A673 (cell line): ENCODE results near the gene ZC3HAV1. TPM values are rescaled to one million over a fixed set of nuclear protein-coding genes. Genes with fewer than 3 reads are reported as not detected.
"Not testable (repeated sequence)": the region's sequence is repeated elsewhere in the genome, so short reads cannot be mapped to it uniquely, and the experiment has no call there.

Experiments
- BruUV-seq: library from RNA; stranded (reverse); fragments of 400-500 nt; replicated peaks from 2 replicates; lab custom pipeline; 2021; lab: Mats Ljungman, UMichigan
- CTCF ChIA-PET: fragments of 300-600 bp; sonication (Branson Sonifier 250); formaldehyde crosslinking; loops from one replicate; lab custom pipeline; 2022; ENCODE audit warnings: antibody characterized with exemption; lab: Charles Lee
- POLR2A ChIA-PET: fragments of 300-600 bp; sonication (Branson Sonifier 250); formaldehyde crosslinking; loops from one replicate; lab custom pipeline; 2022; ENCODE audit warnings: antibody characterized with exemption; ENCODE audit not compliant: low non-redundant PET; lab: Charles Lee
- DNase-seq: peaks from one replicate; pipeline ENCODE4 v3.0.0-alpha.2; 2015; ENCODE audit warnings: low spot score
- H3K27ac ChIP-seq: fragments of 200-600 bp; sonication (generic); 2 replicates; pipeline ENCODE4 v1.5.1; 2016; ENCODE audit warnings: mixed run types, low read depth, mild to moderate bottlenecking, mixed read lengths, antibody characterized with exemption, low read length; ENCODE audit not compliant: poor library complexity, severe bottlenecking
- H3K27me3 ChIP-seq: fragments of 200-600 bp; sonication (generic); replicated peaks from 2 replicates; pipeline ENCODE4 v1.6.1; 2017; ENCODE audit warnings: mixed run types, low read depth, mild to moderate bottlenecking, mixed read lengths, antibody characterized with exemption, low read length; ENCODE audit not compliant: insufficient read depth, poor library complexity
- H3K36me3 ChIP-seq: fragments of 200-600 bp; sonication (generic); 2 replicates; pipeline ENCODE4 v1.6.1; 2016; ENCODE audit warnings: mixed run types, mild to moderate bottlenecking, mixed read lengths, antibody characterized with exemption, low read length; ENCODE audit not compliant: insufficient read depth, poor library complexity, severe bottlenecking
- H3K4me1 ChIP-seq: fragments of 200-600 bp; sonication (generic); 2 replicates; pipeline ENCODE4 v1.6.1; 2017; ENCODE audit warnings: mixed run types, mild to moderate bottlenecking, mixed read lengths, antibody characterized with exemption, low read length; ENCODE audit not compliant: insufficient read depth, poor library complexity, severe bottlenecking
- H3K4me3 ChIP-seq: fragments of 200-600 bp; sonication (generic); 2 replicates; pipeline ENCODE4 v1.5.1; 2016; ENCODE audit warnings: low read depth, mixed run types, mild to moderate bottlenecking, mixed read lengths, low read length; ENCODE audit not compliant: poor library complexity, severe bottlenecking
- H3K9me3 ChIP-seq: fragments of 200-600 bp; sonication (generic); 2 replicates; pipeline ENCODE4 v1.6.1; 2016; ENCODE audit warnings: mixed run types, low read depth, mild to moderate bottlenecking, mixed read lengths, antibody characterized with exemption, low read length; ENCODE audit not compliant: poor library complexity, severe bottlenecking
- CTCF ChIP-seq: fragments of 300-800, 200-600 bp; sonication (generic); conservative IDR thresholded peaks from 2 replicates; pipeline ENCODE4 v1.5.1; 2017; ENCODE audit warnings: low read depth, mild to moderate bottlenecking, antibody characterized with exemption, low read length, moderate library complexity, mixed read lengths
- EZH2 ChIP-seq: fragments of 200-600 bp; sonication (generic); IDR thresholded peaks from 2 replicates; pipeline ENCODE4 v1.6.1; 2017; ENCODE audit warnings: borderline replicate concordance, low read depth, mild to moderate bottlenecking, mixed read lengths, antibody characterized with exemption, low read length; ENCODE audit not compliant: poor library complexity, severe bottlenecking
- intact Hi-C: fragments of 100-400 bp; cut with micrococcal nuclease; formaldehyde crosslinking; loops from one replicate; pipeline ENCODE4 v1.10.0; 2022; ENCODE audit not compliant: unreplicated experiment
- total RNA-seq: library from RNA; stranded (reverse); gene quantifications from 2 replicates; pipeline ENCODE4 v1.2.3, GENCODE V29; 2021

Gene ZC3HAV1
- total RNA-seq, 1 experiment from 2014 or later = 16.9 TPM

DNA sequence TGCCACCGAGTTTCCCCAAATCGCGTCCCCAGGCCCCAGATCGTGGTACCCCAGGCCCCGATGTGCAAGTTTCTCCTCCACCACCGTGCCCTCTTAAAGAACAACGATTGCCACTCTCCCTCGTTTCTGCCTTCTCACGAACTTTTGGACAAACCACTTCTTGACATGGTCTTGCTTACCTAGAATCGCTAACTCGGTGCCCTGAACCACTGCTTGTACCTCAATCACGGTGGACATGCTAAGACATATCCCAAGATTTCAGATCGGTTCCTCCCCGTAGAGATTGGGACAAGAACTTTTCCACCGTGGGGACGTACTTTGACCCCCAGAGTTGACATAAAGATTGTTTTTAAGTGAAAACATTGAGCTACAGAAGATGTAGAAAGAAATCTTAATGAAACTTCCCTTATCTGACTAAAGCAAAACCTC is 477 bp upstream of the ZC3HAV1 start:
- ChIA-PET POLR2A (no interaction called here), CTCF (interaction anchor here (0.6 kb wide), 1 partner anchor 52 kb away, joined by 3 read pairs; no protein-coding TSS in a partner anchor)
- intact Hi-C loops = no loop called here
- BruUV-seq = no TSS peak
- Histone ChIP-seq H3K9me3 (no peaks in the 10 kb centered on the region), H3K27me3 (no peaks in the 10 kb centered on the region), H3K27ac (peak overlapping the region; percentile 76), H3K4me3 (peak overlapping the region; percentile 91), H3K36me3 (no peaks in the 10 kb centered on the region), H3K4me1 (peaks cover 7% of the 10 kb centered on the region)
- TF ChIP-seq EZH2 = no peak
- no peak for TF ChIP-seq CTCF
- no peak for DNase-seq

- POLR2A ChIA-PET = no interaction called here
- H3K27ac ChIP-seq = peak overlapping the region; percentile 76
- no peaks in the 10 kb centered on the region for H3K9me3 ChIP-seq
- CTCF ChIA-PET = no interaction called here
- no TSS peak for BruUV-seq
- H3K27me3 ChIP-seq = no peaks in the 10 kb centered on the region
- DNase-seq = peak; percentile 29
- intact Hi-C loops = no loop called here
- peak overlapping the region; percentile 91 for H3K4me3 ChIP-seq
- TF ChIP-seq EZH2 (no peak), CTCF (no peak)
- peaks cover 7% of the 10 kb centered on the region for H3K4me1 ChIP-seq
- no peaks in the 10 kb centered on the region for H3K36me3 ChIP-seq
These were observed 993 bp downstream of the ZC3HAV1 start for GRCh38 chr7:139108266-139109187.

DNA sequence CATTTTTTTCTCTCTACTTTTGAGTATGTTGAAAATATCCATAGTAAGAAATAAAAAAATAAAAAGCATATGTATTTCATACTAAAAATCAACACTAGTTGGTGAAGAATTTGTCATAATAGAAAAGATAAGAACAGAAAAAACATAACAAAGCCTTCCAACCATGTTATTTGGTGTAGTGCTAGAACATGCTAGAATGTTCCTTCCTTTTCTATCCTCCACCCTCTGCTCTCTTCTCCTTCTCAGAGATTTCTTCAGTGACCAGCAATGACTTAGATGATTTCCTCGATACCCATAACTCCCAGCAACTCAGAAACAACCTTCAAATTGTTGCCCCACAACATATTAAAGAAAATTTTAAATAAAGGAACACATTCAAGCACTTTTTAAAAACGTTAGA is 2.6 kb downstream of the ZC3HAV1 start:
- H3K27me3 ChIP-seq = no peaks in the 10 kb centered on the region
- ChIA-PET POLR2A (no interaction called here), CTCF (no interaction called here)
- peaks cover 7% of the 10 kb centered on the region for H3K4me1 ChIP-seq
- H3K4me3 ChIP-seq = no peak overlapping the region
- no TSS peak for BruUV-seq
- intact Hi-C loops = no loop called here
- no peak for TF ChIP-seq EZH2
- no peak for TF ChIP-seq CTCF
- DNase-seq = no peak
- H3K36me3 ChIP-seq = no peaks in the 10 kb centered on the region
- no peak overlapping the region for H3K27ac ChIP-seq
- no peaks in the 10 kb centered on the region for H3K9me3 ChIP-seq

DNA sequence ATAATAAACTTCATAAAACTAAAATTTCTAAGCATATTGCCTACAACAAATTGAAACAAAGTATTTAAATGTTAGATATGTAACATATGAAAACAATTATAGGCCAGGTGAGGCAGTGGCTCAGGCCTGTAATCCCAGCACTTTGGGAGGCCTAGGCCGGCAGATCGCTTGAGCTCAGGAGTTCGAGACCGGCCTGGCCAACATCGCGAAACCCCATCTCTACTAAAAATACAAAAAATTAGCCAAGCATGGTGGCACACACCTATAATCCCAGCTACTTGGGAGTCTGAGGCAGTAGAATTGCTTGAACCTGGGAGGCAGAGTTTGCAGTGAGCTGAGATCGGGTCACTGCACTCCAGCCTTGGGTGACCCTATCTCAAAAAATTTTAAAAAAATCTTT is 3.3 kb downstream of the ZC3HAV1 start:
- BruUV-seq, intact Hi-C loops, H3K27ac ChIP-seq, DNase-seq, H3K36me3 ChIP-seq, H3K9me3 ChIP-seq, H3K4me1 ChIP-seq, H3K27me3 ChIP-seq, H3K4me3 ChIP-seq, POLR2A ChIA-PET, CTCF ChIA-PET: not testable (repeated sequence)
